Femur (tissue), 1 donor: ENCODE measurements around the gene SPOCD1.

Experiments
- DNase-seq: peaks from one replicate; pipeline ENCODE4 v3.0.0-alpha.2; 2017

Gene SPOCD1

GRCh38 chr1:31769720-31770390, 46.0 kb downstream of the SPOCD1 start:
- DNase-seq: no peak

GRCh38 chr1:31768939-31769704, 46.7 kb downstream of the SPOCD1 start:
- no peak for DNase-seq

GRCh38 chr1:31768407-31768907, 47.4 kb downstream of the SPOCD1 start:
- DNase-seq: no peak

GRCh38 chr1:31767225-31767624, 48.6 kb downstream of the SPOCD1 start:
- DNase-seq: no peak

GRCh38 chr1:31765516-31765915, 50.3 kb downstream of the SPOCD1 start:
- no peak for DNase-seq

- peak; percentile 60 for DNase-seq
Measured at GRCh38 chr1:31765041-31765467, 50.8 kb downstream of the SPOCD1 start.

GRCh38 chr1:31764312-31765040, 51.3 kb downstream of the SPOCD1 start, which contains the start of gene ADGRB2:
Gene ADGRB2 (minus strand): TSS chr1:31764340. CDS start chr1:31757221, 7,119 bp downstream.
- peak; percentile 63 for DNase-seq

- no peak for DNase-seq
Measured at GRCh38 chr1:31763671-31764311, 52.0 kb downstream of the SPOCD1 start.

GRCh38 chr1:31762726-31763670, 52.8 kb downstream of the SPOCD1 start:
- DNase-seq: peak; percentile 81

- DNase-seq: no peak
Measured at GRCh38 chr1:31762323-31762722, 53.5 kb downstream of the SPOCD1 start.

GRCh38 chr1:31761883-31762282, 53.9 kb downstream of the SPOCD1 start:
- no peak for DNase-seq

GRCh38 chr1:31760471-31761470, 55.1 kb downstream of the SPOCD1 start:
- peak; percentile 83 for DNase-seq

GRCh38 chr1:31759298-31760023, 56.4 kb downstream of the SPOCD1 start:
- DNase-seq: no peak

- DNase-seq: no peak
Measured at GRCh38 chr1:31758823-31759222, 57.0 kb downstream of the SPOCD1 start.

- DNase-seq: no peak
Measured at GRCh38 chr1:31757989-31758388, 57.8 kb downstream of the SPOCD1 start.

GRCh38 chr1:31757204-31757679, 58.6 kb downstream of the SPOCD1 start:
- no peak for DNase-seq

GRCh38 chr1:31756578-31756977, 59.2 kb downstream of the SPOCD1 start:
- DNase-seq: no peak

GRCh38 chr1:31755850-31756492, 59.9 kb downstream of the SPOCD1 start:
- DNase-seq: no peak

GRCh38 chr1:31755197-31755611, 60.6 kb downstream of the SPOCD1 start:
- DNase-seq: peak; percentile 39
